Islet of Langerhans (tissue), 1 donor: ENCODE data around the gene CDC14A.
"Not testable (repeated sequence)": the region's sequence is repeated elsewhere in the genome, so short reads cannot be mapped to it uniquely, and the experiment has no call there.

Experiments
- FAIRE-seq: peaks from one replicate; lab custom pipeline; 2011; peaks lifted over from hg19 to GRCh38; lab: Jason Lieb, UNC

The CDC14A gene, protein sequence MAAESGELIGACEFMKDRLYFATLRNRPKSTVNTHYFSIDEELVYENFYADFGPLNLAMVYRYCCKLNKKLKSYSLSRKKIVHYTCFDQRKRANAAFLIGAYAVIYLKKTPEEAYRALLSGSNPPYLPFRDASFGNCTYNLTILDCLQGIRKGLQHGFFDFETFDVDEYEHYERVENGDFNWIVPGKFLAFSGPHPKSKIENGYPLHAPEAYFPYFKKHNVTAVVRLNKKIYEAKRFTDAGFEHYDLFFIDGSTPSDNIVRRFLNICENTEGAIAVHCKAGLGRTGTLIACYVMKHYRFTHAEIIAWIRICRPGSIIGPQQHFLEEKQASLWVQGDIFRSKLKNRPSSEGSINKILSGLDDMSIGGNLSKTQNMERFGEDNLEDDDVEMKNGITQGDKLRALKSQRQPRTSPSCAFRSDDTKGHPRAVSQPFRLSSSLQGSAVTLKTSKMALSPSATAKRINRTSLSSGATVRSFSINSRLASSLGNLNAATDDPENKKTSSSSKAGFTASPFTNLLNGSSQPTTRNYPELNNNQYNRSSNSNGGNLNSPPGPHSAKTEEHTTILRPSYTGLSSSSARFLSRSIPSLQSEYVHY

DNA sequence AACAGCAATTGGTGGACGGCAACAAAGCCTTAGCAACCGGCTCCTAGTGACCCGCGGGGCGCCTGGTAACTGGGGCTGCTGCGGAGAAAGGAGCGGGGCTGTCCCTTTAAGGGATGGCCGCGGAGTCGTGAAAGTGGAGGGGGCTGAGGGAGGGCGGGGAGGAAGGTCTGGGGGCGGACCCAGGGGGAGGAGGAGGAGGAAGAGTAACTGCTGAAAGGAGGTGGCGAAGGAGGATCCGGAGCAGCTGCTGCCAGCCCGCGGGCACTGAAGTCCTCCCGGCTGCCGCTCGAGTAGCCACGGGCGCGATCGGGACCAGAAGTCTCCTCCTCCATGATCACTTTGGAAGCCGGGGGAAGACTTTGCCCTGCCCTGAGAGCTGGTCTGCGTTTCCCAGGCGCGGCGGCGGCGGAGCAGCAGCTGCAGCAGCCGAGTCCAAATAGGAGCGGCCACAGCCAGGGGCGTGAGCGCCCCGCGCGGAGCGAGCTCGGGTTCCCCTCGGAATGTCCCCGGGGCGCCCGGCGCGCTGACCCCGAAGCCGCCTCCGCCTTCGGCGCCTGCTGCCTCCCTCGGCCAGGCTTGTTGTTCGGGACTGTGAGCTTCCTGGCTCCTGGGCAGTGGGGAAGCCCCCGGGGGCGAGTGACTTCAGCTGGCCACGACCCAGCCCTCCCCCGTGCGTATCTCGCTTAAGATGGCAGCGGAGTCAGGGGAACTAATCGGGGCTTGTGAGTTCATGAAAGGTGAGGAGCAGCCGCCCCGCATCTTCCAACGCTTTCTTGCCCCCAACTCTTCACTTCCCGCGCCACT, at the start of gene CDC14A:
Gene CDC14A, plus strand, starts transcription at position 240 of the 804 bp plus-strand sequence. Its CDS starts 449 bp downstream, at position 689.
- no peak for FAIRE-seq

DNA sequence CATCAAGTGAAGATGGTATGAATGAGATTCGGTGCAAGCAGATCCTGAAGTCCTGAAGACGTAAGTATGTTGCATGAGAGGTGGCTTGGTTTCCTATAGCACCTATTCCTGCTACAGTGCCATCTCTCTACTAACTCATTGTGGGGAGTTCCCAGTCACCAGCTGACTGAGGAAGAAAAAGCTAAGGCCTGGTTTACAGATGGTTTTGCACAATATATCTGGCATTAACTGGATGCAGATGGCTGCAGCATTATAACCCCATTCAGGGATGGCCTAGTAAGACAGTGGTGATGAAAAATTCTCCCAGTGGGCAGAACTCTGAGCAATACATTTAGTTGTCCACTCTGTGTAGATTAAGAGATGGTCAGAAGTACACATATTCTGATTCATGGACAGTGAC, 49.6 kb upstream of the CDC14A start:
- FAIRE-seq, result no peak

DNA sequence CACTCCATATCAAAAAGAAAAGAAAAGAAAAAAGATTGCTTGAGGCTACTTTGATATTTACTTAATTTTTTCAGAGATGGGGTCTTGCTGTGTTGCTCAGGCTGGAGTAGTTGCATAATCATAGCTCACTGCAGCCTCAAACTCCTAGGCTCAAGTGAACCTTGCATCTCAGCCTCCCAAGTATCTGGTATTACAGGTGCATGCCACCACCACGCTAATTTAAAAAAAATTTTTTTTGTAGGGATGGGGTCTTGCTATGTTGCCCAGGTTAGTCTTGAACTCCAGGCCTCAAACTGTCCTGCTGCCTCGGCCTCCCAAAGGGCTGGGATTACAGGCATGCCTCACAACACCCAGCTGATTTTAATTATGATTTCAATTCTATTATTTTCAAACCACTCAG, 48.1 kb upstream of the CDC14A start:
- no peak for FAIRE-seq

DNA sequence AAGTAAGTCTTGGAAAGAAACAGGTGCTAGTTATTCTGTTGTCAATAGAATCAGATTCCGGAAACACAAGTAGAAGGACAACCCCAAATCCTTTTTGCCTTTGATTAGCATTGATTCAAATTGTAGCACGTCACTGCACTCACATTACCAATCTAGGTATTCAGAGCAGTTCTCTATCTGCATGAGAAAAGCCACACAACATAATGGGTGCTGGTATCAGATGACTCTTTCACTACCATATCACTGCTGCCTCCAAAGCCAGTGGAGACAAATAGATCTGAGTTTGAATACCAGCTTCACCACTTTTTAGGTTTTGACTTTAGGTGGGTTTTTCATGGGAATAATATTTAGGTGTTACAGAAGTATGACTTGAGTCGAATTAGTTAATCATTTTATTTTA, 47.4 kb upstream of the CDC14A start:
- FAIRE-seq, result no peak

DNA sequence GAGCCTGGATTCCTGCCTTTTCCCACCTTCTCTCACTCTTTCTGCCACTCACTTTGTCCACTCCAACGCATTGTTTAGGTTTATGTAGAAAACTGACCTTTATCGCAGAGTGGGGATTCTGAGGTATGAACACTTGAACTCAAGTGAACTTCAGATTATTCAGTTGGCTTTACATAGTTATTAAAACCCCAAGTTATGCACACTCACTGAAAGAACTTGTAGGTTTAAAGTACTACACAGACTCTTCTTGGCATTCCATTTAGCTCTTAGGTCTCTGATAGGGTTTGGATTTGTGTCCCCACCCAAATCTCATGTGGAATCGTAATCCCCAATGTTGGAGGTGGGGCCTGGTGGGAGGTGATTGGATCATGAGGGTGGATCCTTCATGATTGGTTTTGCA, 46.4 kb upstream of the CDC14A start:
- no peak for FAIRE-seq

DNA sequence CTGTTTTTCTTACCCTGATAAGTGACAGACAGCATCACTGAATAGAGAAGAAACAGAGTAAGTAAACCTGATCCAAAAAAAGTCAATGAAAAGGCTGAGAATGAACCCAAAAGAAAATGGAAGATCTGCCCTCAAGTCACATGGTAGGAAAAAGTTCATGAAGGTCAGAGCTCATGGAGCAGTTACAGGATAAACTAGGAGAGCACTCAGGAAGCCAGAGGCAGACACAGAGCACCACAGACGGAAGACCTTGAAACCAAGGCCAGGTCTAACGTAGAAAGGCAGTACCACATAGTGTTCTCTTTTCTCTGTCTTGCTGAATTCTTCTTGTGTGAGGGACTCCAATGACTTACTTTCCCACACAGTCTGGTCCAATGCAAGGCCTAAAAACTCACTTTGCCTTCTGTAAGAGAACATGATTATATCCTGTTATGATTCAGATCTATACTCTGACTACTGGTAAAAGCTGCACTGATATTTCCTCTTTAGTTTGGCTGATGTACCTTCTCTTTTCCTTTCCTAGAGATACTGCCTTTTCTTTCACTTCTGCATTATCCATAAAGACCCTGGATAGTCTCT, 45.5 kb upstream of the CDC14A start:
- FAIRE-seq, result no peak

DNA sequence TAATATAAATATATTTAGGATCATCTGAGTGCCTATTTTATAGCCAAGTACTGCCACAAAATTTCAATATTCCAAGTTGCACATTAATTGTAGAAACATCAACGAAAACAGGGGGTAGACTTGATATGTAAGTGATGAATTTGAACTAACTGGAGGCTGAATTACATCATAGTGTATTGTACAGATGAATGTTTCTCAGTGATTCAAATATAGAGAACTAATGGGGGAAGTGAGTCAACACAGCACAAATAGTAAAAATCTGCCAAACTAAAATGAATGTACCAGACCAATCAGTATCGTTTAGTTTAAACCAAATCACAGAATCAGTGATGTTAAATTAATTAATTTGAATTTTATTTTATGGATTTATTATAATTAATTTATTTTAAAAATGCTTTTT, 43.5 kb upstream of the CDC14A start:
- no peak for FAIRE-seq

DNA sequence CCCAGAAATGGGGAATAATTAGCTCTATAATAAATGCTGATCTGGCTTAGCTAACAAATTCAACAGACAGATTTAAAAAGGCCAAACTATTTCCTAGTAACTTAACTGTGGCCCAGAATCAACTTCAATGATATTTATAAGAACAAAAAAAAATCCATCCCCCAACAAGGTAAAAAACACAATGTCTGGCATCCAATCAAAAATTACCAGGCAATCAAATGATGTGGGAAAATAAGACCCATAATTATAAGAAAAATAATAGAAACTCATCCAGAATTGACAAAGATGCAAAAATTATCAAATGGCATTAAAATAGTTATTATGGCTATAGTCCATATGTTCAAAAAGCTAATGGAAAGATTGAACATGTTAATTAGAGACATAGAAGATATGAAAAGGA, 42.4 kb upstream of the CDC14A start:
- FAIRE-seq, result no peak

DNA sequence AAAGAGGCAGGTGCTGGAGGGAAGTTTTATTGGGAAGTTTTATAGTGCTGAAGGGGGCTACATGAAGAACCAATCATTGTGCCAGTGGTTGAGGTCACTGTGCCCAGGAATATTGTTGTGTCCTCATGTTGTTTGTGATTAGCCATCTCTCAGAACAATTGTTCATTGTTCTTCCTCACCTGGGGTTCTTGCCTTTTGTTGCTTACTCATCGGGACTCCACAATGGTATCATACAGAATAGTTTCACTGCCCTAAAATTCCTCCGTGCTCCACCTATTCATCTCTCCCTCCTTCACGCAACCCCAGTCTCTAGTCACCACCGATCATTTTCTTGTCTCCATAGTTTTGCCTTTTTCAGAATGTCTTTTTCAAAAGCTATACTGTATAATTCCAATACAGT, 38.9 kb upstream of the CDC14A start:
- no peak for FAIRE-seq

DNA sequence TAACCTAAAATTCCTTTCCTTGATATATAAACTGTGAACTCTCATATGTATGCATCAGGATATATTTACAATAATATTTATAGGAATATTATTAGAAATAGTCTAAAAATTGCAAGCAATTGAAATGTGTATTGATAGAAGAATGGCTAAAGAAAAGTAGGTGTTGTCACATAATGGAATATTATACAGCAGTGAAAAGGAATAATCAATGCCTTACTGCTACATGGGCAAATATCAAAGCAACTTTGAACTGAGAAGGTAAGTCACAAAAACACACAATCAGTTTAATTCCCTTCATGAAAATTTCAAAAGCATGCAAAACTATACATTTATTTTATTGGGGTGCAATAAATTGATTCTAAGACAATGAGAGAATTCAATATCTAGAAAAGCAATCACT, 35.7 kb upstream of the CDC14A start:
- no peak for FAIRE-seq

DNA sequence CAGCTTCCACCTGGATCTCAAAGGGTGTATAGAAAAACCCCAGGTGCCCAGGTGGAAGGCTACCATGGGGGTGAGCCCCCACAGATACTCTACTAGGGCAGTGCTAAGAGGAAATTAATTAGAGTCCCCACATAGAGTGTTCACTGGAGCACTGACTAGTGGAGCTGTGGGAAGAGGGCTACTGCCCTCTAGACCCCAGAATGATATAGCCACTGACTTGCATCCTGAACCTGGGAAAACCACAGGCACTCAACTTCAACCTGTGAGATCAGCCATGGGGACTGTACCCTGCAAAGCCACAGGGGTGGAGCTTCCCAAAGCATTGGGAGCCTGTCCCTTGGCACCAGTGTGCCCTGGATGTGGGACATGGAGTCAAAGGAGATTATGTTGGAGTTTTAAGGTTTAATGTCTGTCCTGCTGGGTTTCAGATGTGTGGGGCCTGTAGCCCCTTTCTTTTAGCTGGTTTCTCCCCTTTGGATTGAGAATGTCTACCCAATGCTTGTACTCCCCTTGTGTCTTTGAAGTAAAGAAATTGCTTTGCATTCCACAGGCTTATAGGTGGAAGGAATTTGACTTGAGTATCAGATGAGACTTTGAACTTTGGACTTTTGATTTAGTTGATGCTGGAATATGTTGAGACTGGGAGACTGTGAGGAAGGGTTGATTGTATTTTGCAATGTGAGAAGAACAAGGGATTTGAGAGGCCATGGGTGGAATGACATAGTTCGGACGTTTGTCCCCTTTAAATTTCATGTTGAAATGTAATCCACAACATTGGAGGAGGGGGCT, 31.8 kb upstream of the CDC14A start:
- FAIRE-seq, result no peak

DNA sequence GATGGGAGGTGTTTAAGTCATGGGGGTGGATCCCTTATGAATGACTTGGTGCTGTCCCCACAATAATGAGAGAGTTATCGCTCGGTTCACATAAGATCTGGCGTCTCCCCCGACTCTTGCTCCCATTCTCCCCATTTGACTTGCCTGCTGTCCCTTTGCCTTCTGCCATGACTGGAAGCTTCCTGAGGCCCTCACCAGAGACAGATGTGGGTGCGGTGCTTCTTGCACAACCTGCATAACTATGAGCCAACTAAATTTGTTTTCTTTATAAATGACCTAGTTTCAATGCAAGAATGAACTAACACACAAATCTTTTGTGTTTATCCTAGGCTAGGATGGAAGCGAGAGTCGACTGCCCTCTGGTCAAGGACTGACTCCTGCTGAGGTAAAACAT, 31.2 kb upstream of the CDC14A start:
- FAIRE-seq, result no peak

DNA sequence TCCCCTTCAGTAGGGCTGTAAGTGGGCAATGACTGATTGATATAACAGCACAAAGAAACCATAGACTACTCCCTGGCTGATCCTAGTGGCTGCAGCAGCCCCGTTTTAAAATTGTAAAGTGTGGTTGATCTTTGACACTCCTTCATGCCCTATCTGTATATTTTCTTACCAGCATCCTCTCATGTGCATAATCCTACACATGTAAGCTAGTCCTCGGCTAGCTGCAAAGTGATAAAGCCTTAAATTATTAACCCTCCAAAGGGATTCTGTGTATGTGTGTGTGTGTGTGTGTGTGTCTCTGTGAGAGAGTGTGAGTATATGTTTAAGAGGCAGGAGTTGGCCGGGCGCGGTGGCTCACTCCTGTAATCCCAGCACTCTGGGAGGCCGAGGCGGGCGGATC, 30.8 kb upstream of the CDC14A start:
- no peak for FAIRE-seq

DNA sequence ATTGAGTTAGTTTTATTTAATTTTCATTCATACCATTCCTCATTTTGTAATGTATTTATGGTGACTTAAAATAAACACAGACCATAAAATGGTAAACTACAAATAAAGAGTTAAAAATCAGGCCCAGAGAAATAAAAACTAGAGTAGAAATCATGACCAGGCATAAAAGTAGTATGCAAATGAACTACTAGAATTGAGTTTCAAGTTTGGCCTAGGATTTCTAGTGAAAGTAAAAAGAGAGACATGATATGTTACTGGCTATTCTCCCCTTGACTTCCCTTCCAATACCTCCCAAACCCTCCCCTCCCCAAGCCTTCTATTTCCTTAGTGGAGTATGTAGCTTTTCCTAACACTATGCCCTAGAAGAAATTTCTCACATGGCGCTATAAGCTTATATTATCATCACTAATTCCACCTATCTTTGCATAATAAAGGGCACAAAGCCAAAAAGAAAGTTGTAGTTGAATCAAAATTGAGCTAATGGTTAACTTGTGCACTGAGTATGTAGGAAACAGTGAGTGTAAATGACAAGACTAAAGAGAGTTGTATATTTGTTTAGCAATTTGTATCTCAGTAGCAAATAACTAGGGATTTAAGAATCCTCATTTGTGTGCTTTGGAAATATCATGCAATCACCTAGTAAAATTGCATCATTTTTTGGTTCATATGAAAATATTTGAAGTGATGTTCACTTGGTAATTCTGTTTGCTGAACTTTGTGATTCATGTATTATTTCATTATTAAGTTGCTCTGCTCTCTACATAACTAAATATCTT, 29.7 kb upstream of the CDC14A start:
- FAIRE-seq, result peak; percentile 49

DNA sequence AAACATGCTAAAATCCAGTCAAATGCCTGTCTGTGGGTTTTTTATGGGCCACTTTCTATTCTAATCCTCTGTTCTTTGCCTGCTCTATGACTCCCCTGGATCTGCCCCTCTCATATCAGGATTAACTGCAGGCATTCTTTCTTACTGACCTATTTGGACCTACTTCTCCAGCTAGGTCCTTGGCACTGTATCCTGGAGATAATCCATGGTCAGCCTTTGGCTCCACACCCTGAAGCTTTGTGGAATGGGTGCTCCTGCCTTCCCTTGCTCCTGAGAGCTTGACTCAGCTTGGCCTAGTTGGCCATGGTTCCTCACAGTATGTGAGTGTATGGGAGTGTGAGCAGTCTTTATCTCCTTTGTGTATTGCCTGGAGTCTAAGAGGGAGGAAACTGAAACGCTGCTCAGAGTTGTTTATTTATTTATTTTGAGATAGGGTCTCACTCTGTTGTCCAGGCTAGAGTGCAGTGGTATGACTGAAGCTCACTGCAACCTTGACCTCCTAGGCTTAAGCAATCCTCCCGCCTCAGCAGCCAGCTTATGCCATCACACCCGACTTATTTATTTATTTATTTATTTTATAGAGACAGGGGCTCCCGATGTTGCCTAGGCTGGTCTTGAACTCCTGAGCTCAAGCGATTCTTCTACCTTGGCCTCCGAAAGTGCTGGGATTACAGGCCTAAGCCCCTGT, 28.7 kb upstream of the CDC14A start:
- no peak for FAIRE-seq

DNA sequence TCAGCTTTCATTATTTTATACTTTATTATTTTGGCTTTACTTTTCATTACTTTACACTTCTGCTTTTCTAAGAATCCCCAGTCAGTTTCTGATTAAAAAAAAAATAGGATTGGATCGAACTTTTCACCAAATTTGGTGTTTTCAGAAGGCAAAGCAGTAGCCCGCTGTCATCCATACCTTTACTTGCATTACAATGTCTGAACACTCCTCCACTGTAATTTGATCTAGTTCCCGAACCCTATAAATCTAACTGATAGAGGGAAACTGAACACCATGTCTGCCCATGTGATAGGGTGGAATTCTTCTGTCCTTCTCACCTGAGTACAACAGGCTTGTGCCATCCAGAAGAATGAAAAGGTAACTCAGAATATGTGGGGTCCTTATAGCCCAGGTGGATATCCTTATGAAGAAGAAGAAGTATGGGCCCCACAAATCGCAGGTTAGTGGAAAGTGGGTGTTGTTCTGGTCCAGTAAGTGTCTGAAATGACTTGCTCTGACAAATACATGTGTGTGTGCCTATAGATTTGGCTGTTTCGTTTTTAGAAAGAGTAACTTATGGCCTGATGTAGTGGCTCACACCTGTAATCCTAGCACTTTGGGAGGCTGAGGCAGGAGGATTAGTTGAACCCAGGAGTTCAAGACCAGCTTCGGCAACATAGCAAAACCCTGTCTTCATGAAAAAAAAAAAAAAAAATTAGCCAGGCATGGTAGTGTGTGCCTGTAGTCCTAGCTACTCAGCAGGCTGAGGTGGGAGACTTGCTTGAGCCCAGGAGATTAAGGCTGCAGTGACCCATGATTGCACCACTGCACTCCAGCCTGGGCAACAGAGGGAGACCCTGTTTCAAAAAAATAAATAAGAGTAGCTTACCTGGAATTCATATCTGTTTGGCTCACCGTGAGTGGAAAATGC, 26.6 kb upstream of the CDC14A start:
- no peak for FAIRE-seq

DNA sequence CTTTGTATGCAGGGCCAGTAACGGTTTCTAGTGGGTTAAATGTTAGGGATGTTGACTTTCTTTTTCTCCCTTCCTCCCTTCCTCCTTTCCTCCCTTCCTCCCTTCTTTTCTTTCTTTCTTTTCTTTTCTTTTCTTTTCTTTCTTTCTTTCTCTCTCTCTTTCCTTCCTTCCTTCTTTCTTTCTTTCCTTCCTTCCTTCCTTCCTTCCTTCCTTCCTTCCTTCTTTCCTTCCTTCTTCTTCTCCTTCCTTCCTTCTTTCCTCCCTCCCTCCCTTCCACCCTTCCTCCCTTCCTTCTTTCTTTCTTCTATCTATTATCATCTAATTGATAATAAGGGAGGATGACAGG, 26.0 kb upstream of the CDC14A start:
- not testable (repeated sequence) for FAIRE-seq

DNA sequence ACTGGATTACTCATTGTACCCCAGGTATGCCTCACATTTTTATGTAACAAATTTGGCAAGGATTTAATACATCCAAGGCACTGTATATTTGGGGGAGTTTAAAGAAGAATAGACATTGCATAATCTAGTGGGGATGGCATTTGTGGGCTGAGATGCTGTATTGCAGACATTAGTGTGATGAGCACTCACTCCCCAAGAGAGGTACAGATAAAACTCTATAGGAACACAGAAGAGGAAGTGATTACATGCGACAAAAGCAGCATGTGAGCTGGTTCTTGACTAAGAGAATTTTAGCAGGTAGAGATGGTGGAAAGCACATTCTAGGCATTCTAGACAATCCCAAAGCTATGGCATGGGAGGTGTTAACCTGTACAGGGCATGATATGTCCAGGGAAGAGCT, 24.2 kb upstream of the CDC14A start:
- FAIRE-seq, result no peak

DNA sequence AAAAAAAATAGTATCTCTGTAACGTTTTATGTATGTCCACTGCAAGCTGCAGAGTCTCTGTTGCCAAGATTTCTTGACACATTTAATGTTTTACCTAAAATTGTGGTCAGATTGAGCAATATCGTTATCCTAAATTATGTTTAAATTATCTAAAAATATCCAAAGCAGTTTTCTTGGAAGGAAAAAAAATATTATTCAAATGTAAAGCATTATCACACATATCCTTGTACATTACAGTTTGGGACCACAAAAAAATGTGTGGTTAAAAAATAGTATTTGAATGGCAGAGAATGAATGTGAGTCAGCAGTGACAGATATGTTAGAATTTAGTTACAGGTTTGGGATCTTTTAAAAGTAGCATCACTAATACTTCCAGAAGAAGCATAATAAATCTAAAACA, 21.2 kb upstream of the CDC14A start:
- not testable (repeated sequence) for FAIRE-seq

DNA sequence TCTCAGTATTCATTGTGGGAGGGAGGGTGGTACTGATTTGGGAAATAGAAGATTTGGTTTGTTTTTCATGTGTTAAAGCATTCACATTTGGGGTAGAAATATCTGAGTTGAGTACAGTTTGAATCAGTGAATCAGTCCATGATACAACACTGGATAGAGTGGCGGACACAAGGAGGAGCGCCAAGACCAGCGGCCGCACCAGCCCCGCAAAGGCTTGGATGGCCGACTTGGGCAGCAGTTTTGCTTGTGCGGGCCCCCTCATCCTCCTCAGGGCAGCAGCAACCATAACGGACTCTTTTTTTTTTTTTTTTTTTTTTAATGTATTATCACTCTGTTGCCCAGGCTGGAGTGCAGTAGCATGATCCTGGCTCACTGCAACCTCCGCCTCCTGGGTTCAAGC, 20.0 kb upstream of the CDC14A start:
- FAIRE-seq, result no peak
